Measurements from ENCODE around the gene POLD4. TPM values are rescaled to one million over a fixed set of nuclear protein-coding genes. Genes with fewer than 3 reads are reported as not detected.

The POLD4 gene
- total RNA-seq, 1 experiment from 2014 or later: 39.4 TPM

- DNase-seq (ENCODE audit: low read depth): peak; percentile 55
Measured at GRCh38 chr11:67303132-67303834, 50.1 kb downstream of the POLD4 start, which contains the start of gene SSH3. Gene SSH3, plus strand, starts transcription at chr11:67303530. Its CDS starts 96 bp downstream, at chr11:67303626.

- no peak for DNase-seq (ENCODE audit: low read depth)
Measured at GRCh38 chr11:67302571-67303131, 50.7 kb downstream of the POLD4 start.

- DNase-seq (ENCODE audit: low read depth): no peak
Measured at GRCh38 chr11:67301951-67302516, 51.3 kb downstream of the POLD4 start.

- no peak for DNase-seq (ENCODE audit: low read depth)
Measured at GRCh38 chr11:67301313-67301921, 51.9 kb downstream of the POLD4 start.

Small RNAs within 50 kb of the gene (small RNA-seq; reads per million reads assigned to genes)
- gene RN7SKP239 (not detected), gene RNU6-1238P (not detected)

Other genes starting within 250 kb of the POLD4 start
- 18.9 and 25.6 TPM in 2 replicates for gene KDM2A, start 234.3 kb downstream of the POLD4 start, total RNA-seq (2014; rRNA removed; shearing (Covaris generic))
- gene GRK2, start 87.1 kb downstream of the POLD4 start, total RNA-seq (2014; rRNA removed; shearing (Covaris generic)): 42.6 and 51.5 TPM in 2 replicates
- 26.5 and 27.6 TPM in 2 replicates for gene ANKRD13D, start 64.2 kb downstream of the POLD4 start, total RNA-seq (2014; rRNA removed; shearing (Covaris generic))
- 2.2 and 2.9 TPM in 2 replicates for gene SSH3, start 50.0 kb downstream of the POLD4 start, total RNA-seq (2014; rRNA removed; shearing (Covaris generic))
- 7.5 and 9.3 TPM in 2 replicates for gene CLCF1, start 20.1 kb upstream of the POLD4 start, total RNA-seq (2014; rRNA removed; shearing (Covaris generic))
- gene RAD9A, start 38.4 kb upstream of the POLD4 start, total RNA-seq (2014; rRNA removed; shearing (Covaris generic)): 6.5 and 11.7 TPM in 2 replicates
- 324 and 339 TPM in 2 replicates for gene PPP1CA, start 48.3 kb upstream of the POLD4 start, total RNA-seq (2014; rRNA removed; shearing (Covaris generic))
- 0.05 TPM in 1 of 2 replicates, not detected in the other for gene TBC1D10C, start 50.5 kb upstream of the POLD4 start, total RNA-seq (2014; rRNA removed; shearing (Covaris generic))
- gene CARNS1, start 62.1 kb upstream of the POLD4 start, total RNA-seq (2014; rRNA removed; shearing (Covaris generic)): 0.13 TPM in 1 of 2 replicates, not detected in the other
- gene RPS6KB2, start 74.9 kb upstream of the POLD4 start, total RNA-seq (2014; rRNA removed; shearing (Covaris generic)): 49.0 and 52.7 TPM in 2 replicates
- 0.60 TPM in 1 of 2 replicates, not detected in the other for gene PTPRCAP, start 84.1 kb upstream of the POLD4 start, total RNA-seq (2014; rRNA removed; shearing (Covaris generic))
- gene CORO1B, start 89.9 kb upstream of the POLD4 start, total RNA-seq (2014; rRNA removed; shearing (Covaris generic)): 113 and 151 TPM in 2 replicates
- not detected in 2 replicates for gene GPR152, start 99.2 kb upstream of the POLD4 start, total RNA-seq (2014; rRNA removed; shearing (Covaris generic))
- gene CABP4, start 101.8 kb upstream of the POLD4 start, total RNA-seq (2014; rRNA removed; shearing (Covaris generic)): not detected in 2 replicates
- gene TMEM134, start 115.7 kb upstream of the POLD4 start, total RNA-seq (2014; rRNA removed; shearing (Covaris generic)): 3.3 and 6.9 TPM in 2 replicates
- gene AIP, start 129.5 kb upstream of the POLD4 start, total RNA-seq (2014; rRNA removed; shearing (Covaris generic)): 81.5 and 91.2 TPM in 2 replicates
- 0.13 and 0.90 TPM in 2 replicates for gene PITPNM1, start 151.8 kb upstream of the POLD4 start, total RNA-seq (2014; rRNA removed; shearing (Covaris generic))
- 20.0 and 24.7 TPM in 2 replicates for gene CDK2AP2, start 154.6 kb upstream of the POLD4 start, total RNA-seq (2014; rRNA removed; shearing (Covaris generic))
- gene CABP2, start 169.9 kb upstream of the POLD4 start, total RNA-seq (2014; rRNA removed; shearing (Covaris generic)): not detected in 2 replicates
- gene GSTP1, start 230.3 kb upstream of the POLD4 start, total RNA-seq (2014; rRNA removed; shearing (Covaris generic)): 904 and 1,034 TPM in 2 replicates